ENCODE measurements around the gene IDH1. TPM values are rescaled to one million over a fixed set of nuclear protein-coding genes. Genes with fewer than 3 reads are reported as not detected.
"Not testable (repeated sequence)": the region's sequence is repeated elsewhere in the genome, so short reads cannot be mapped to it uniquely, and the experiment has no call there.

The IDH1 gene
- total RNA-seq, 2 experiments from 2014 or later: 36.2 to 57.2 TPM

DNA sequence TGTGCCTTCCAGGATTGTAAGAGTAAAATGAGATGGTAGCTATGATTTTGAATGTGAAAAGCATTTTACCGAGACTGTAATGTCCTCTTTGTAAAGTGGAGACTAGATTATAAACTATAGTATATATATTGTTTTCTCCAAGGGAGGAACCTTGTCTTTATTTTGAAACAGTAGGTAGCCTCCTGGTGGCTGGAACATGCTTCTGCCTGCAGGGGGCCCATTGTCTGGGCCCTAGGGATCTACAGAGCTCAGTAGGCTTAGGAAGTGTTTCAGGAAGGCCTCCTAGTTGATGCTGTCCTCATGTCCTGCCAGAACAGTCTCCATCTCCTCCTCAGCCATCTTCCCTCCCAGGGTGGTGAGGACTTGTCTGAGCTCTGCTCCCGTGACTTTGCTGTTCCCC is 14.2 kb upstream of the IDH1 start:
- Histone ChIP-seq H3K4me1 (ENCODE audit: insufficient read depth, low read length, poor library complexity, severe bottlenecking) (peaks cover 33% of the 10 kb centered on the region), H4K20me1 (ENCODE audit: insufficient read depth, low read length) (peaks cover 20% of the 10 kb centered on the region), H3K4me2 (ENCODE audit: low read length) (peak overlapping the region; percentile 87), H3K9me2 (ENCODE audit: insufficient read depth, low read length) (no peaks in the 10 kb centered on the region), H3K4me3 (ENCODE audit: low read depth, low read length, poor library complexity, severe bottlenecking) (no peak overlapping the region), H3K9me3 (ENCODE audit: low read length) (no peaks in the 10 kb centered on the region), H2AFZ (ENCODE audit: low read length) (no peak overlapping the region), H3K27ac (ENCODE audit: low read depth, low read length, poor library complexity, severe bottlenecking) (no peak overlapping the region), H3K36me3 (ENCODE audit: insufficient read depth, low read length) (peaks cover 36% of the 10 kb centered on the region), H3K79me2 (ENCODE audit: insufficient read depth, low read depth, low read length) (peaks cover 60% of the 10 kb centered on the region)
- intact Hi-C loops (cut with micrococcal nuclease; ENCODE audit: unreplicated experiment): loop anchor here (5.0 kb wide), 3 partner anchors 557 to 1903 kb away; partner anchors contain the start of genes CCNYL1, CREB1 and KANSL1L
- POLR2A ChIA-PET: interaction anchor here (0.8 to 1.4 kb wide), 4 partner anchors 11 to 23 kb away, joined by 3 to 5 read pairs (median 3); no protein-coding TSS in a partner anchor
- no TSS peak for BruUV-seq (replicated peaks)
- TF ChIP-seq EZH2phosphoT487 (IDR thresholded peaks at IDR 0.05; ENCODE audit: borderline replicate concordance, low read depth, low read length): no peak
- peak; percentile 65 for TF ChIP-seq CTCF (conservative IDR thresholded peaks at IDR 0.05; ENCODE audit: low read length)
- peak; percentile 18 for DNase-seq (ENCODE audit: low spot score)
- CTCF ChIA-PET (ENCODE audit: unreplicated experiment): no interaction called here

GRCh38 chr2:208268156-208268952 is 13.5 kb upstream of the IDH1 start:
- TF ChIP-seq CTCF (conservative IDR thresholded peaks at IDR 0.05; ENCODE audit: low read length) (no peak), EZH2phosphoT487 (IDR thresholded peaks at IDR 0.05; ENCODE audit: borderline replicate concordance, low read depth, low read length) (no peak)
- peak overlapping the region; percentile 74 for H3K4me3 ChIP-seq (ENCODE audit: low read depth, low read length, poor library complexity, severe bottlenecking)
- peaks cover 29% of the 10 kb centered on the region for H3K36me3 ChIP-seq (ENCODE audit: insufficient read depth, low read length)
- H4K20me1 ChIP-seq (ENCODE audit: insufficient read depth, low read length): peaks cover 20% of the 10 kb centered on the region
- no peaks in the 10 kb centered on the region for H3K9me2 ChIP-seq (ENCODE audit: insufficient read depth, low read length)
- no peaks in the 10 kb centered on the region for H3K9me3 ChIP-seq (ENCODE audit: low read length)
- H3K27ac ChIP-seq (ENCODE audit: low read depth, low read length, poor library complexity, severe bottlenecking): no peak overlapping the region
- no peak overlapping the region for H2AFZ ChIP-seq (ENCODE audit: low read length)
- peaks cover 60% of the 10 kb centered on the region for H3K79me2 ChIP-seq (ENCODE audit: insufficient read depth, low read depth, low read length)
- intact Hi-C loops (cut with micrococcal nuclease; ENCODE audit: unreplicated experiment): loop anchor here (5.0 kb wide), 3 partner anchors 556 to 1904 kb away; partner anchors contain the start of genes CCNYL1, CREB1 and KANSL1L
- ChIA-PET POLR2A (interaction anchor here (0.6 to 5.0 kb wide), 13 partner anchors 10 to 739 kb away, joined by 3 to 44 read pairs (median 4); partner anchors contain the start of gene IDH1), CTCF (ENCODE audit: unreplicated experiment) (no interaction called here)
- no TSS peak for BruUV-seq (replicated peaks)
- H3K4me2 ChIP-seq (ENCODE audit: low read length): peak overlapping the region; percentile 87
- DNase-seq (ENCODE audit: low spot score): no peak
- H3K4me1 ChIP-seq (ENCODE audit: insufficient read depth, low read length, poor library complexity, severe bottlenecking): peaks cover 37% of the 10 kb centered on the region

- H2AFZ ChIP-seq (ENCODE audit: low read length); DNase-seq (ENCODE audit: low spot score); H3K27ac ChIP-seq (ENCODE audit: low read depth, low read length, poor library complexity, severe bottlenecking); H3K9me2 ChIP-seq (ENCODE audit: insufficient read depth, low read length); BruUV-seq (replicated peaks); H3K9me3 ChIP-seq (ENCODE audit: low read length): not testable (repeated sequence)
- peaks cover 20% of the 10 kb centered on the region for H4K20me1 ChIP-seq (ENCODE audit: insufficient read depth, low read length)
- peaks cover 20% of the 10 kb centered on the region for H3K36me3 ChIP-seq (ENCODE audit: insufficient read depth, low read length)
- intact Hi-C loops (cut with micrococcal nuclease; ENCODE audit: unreplicated experiment): loop anchor here (5.0 kb wide), 3 partner anchors 555 to 1905 kb away; partner anchors contain the start of genes CCNYL1, CREB1 and KANSL1L
- peak overlapping the region; percentile 74 for H3K4me3 ChIP-seq (ENCODE audit: low read depth, low read length, poor library complexity, severe bottlenecking)
- H3K4me2 ChIP-seq (ENCODE audit: low read length): peak overlapping the region; percentile 87
- peaks cover 60% of the 10 kb centered on the region for H3K79me2 ChIP-seq (ENCODE audit: insufficient read depth, low read depth, low read length)
- POLR2A ChIA-PET: interaction anchor here (0.6 to 5.0 kb wide), 11 partner anchors 9 to 734 kb away, joined by 3 to 44 read pairs (median 4); partner anchors contain the start of gene IDH1
- CTCF ChIA-PET (ENCODE audit: unreplicated experiment): interaction anchor here (2.9 kb wide), 1 partner anchor 13 kb away, joined by 17 read pairs; the partner anchor contains the start of gene IDH1
- peaks cover 37% of the 10 kb centered on the region for H3K4me1 ChIP-seq (ENCODE audit: insufficient read depth, low read length, poor library complexity, severe bottlenecking)
Observed at GRCh38 chr2:208267526-208267925, 12.7 kb upstream of the IDH1 start.
